Stimulated activated CD8-positive, alpha-beta memory T cell treated with anti-CD3 and anti-CD28 coated beads, Interleukin-12 subunit alpha, Interleukin-12 subunit beta, amount 100 ng/mL, for 1 hour (primary cell): ENCODE measurements around the gene RINT1.
"Not testable (repeated sequence)": the region's sequence is repeated elsewhere in the genome, so short reads cannot be mapped to it uniquely, and the experiment has no call there.

Experiments
- DNase-seq: peaks from one replicate; pipeline ENCODE4 v3.0.0-alpha.2; 2020; ENCODE audit warnings: low read depth

The RINT1 gene

DNA sequence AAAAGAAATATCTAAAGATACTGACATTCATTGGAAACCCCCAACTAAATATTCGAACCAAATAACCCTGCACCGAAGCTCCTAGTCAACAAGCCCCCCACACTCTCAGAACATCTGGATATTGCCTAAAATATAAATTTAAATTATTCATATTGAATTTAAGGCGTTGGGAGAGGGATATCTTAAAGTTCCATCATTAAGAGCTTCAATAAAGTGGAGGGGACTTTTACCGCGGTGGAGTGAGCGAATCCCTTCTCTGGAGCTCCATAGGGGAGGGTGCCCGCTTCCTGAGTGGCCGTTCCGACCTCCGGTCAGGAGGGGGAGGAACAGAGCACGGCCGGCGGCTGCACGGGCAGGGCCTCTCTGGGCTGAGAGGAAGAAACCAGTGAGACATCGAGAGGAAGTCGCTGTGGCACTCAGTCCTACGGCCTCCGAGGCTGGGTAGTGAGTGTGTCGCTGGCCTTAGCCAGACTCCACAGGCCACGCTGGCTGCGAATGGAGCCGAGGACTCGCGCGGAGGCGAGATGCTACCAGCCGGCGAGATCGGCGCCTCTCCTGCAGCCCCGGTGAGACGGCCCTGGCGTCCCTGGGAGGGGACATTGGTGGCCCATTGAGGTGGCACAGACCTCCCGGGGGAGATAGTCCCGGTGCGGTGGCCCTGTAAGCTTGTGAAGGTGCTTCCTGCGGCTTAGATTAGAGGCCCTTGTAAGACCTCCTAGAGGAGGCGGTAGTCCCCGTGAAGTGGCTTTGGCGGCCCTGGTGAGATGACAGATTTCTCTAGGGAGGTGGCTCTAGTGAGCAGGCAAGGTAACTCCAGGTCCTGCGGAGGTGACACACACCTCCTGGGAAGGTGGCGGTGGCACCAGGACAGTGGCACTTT, at the start of gene RINT1:
RINT1 (plus strand) TSS at position 410 of the 880 bp plus-strand sequence; CDS start at position 525, 115 bp downstream.
- peak; percentile 81 for DNase-seq

DNA sequence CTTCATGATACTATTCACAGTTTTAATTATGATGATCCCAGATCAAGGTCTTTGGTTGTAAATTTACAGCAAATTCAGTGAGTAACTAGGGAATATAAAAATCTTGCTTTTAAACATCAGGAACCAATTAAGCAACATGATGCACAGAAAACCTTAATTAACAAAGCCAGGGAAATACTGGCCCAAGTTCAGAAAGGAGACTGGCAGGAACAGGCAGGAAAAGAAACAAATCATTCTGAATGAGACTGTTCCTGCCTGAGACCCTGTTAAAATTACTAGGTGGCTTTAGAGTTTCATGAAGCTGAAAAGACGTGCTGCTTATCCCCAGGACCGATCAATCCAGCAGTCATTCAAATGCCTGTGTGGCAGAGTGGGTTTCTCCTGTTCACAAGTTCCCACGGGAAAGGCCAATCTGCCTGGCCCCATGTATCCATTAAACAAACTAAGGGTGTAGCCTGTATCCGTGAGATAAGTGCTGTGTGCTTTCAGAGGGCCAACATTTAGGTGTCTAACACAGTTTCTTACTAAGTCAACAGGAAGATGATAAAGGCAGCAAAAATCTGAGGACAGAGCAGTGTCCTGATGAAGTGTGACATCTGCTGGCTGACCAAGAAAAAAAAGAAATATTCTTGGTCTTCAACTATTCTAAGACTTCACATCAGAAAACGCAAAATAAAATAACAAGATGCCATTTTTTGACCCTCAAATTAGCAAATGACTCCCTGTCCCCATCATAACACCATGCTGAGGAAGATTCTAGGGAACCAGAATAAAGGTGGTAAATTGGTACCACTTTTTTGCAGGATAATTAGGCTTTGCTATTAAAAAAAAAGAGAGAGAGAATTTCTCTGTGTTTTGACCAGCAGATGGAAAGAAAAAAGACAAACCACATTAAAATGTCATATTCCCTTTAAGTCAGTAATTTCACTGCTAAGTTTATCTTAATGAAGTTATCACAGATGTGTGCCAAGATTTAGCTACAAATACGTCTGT, 44.1 kb upstream of the RINT1 start:
- DNase-seq = no peak

DNA sequence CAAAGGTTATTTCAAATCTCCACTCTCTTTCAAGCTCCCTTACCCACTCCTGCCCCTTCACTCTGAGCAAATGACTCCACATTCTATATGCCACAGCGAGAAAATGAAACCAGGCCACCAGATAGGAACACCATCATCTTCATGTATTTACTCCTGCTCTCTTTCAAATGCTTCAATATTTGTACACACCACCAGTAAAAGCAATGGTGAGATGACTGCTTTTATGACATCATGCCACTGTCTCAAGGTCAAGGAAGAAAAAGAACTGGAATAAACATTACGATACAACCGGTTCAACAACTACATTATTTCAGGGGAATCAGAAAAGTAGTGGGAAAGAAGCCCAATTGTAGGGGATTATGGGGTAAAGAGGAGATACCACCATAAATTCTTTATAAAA, 42.6 kb upstream of the RINT1 start:
- DNase-seq = no peak

DNA sequence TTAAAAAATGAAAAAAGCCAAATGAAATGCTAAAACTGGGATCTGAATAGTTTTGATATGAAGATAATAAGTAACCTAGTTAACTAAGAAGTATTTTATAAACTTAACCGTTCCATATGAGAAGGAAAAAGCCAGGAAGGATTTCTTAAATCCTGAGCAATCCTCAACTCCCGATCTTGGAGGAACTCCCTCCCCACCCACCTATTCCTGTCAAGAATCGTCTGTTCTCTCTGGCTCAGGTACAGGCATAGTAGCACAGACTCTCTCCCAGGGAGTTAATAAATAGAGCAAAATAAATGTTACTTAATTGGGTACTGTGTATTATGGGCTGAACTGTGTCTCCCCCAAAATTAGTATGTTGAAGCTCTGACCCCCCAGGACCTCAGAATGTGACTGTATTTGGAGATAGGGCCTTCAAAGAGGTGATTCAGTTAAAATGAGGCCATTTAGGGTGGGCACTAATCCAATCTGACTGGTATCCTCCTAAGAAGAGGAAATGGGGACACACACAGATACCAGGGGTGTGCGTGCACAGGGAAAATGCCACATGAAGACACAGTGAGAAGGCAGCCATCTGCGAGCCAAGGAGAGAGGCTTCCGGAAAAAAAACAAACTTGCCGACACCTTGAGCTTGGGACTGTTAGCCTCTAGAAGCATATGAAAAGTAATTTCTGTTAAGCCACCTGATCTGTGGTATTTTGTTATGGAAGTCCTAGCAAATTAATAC, 38.6 kb upstream of the RINT1 start:
- no peak for DNase-seq

DNA sequence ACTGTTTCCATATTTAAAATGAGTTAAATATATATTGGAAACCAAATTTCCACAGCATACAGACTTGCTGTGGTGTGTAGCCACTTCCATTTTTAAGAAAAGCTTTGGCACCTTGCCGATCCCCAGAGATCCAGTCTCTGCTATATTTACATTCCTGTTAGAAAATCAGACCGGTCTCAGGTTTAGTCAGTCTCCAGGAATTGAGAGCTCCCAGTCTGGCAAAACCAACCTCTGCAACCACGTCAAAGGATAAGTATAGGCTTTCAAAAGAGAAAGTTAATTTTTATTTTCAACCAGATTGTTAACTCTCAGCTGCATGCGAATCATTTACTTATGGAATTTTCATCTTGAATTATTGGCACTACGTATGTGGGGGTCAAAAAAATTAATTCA, 38.1 kb upstream of the RINT1 start:
- no peak for DNase-seq

DNA sequence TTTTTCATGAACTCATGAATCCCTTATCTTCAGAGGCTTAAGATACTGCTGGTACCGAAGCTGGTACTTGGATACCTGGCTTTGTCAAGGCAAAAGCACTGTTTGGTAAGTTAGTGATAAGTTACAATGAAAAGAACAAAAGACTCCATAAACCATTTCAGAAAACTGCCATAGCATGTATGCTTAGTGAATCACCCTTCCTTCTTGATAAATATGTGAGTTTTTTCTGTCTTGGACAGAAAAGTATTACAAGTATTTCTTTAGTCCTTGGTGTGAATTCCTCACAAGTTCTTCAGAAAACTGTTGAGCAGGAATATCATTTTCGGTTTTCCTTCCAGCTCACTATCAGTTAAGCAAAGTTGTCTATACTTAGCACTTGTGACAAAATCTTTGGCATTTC, 35.5 kb upstream of the RINT1 start:
- DNase-seq = no peak

DNA sequence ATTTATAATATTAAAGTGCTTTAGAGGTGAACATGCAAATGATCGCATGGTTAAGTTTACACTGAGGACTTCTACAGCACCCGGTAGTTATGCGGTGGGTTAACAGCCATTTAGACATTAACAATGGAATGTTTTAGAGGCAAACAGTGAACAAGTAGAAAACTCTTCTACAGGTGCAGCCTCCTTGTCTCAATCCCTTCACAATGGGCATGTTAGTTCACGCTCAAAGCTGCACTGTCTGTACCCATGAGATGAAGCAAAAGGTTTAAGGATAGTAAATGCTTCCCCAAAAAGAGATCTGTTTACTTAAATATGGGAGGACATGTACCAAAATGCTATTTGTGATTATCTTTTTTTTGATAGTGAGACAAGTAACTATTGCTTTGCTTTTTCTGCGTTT, 35.0 kb upstream of the RINT1 start:
- DNase-seq = no peak

DNA sequence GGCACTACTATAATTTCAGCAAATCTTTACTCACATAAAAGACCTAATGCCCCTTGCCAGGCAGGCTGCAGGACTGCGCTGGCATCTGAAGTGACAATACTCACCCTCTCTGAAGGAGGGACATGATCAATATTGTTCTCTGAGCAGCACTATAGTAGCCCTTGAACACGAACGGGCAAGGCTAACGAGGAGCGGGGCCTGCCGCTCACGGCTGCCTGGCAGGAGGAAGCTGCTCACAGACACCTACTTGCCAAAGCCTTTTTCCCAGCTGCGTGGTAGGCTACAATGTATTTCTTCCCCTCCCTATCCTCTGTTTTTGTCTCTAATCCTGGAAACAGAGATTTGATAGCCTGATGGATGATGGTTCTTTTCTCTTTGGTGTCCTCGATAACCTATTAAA, 29.8 kb upstream of the RINT1 start:
- no peak for DNase-seq

DNA sequence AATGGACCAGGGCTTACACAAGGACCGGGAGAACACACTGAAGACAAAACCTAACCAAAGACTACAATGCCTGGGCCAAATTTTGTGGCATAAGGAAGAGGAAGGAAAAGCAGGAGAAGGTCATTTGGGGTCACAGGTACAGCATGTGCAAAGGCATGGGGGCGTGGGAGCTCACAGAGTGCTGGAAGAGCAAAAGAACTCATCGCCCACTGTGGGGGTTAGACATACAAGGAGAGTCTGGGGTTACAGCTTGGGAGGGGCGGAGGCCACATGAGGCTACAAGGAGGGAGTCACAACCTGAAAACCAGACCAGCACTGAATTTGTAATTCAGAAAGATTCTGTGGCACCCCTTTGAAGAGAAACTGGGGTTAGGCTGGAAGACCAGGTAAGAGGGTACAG, 19.6 kb upstream of the RINT1 start:
- DNase-seq = no peak

DNA sequence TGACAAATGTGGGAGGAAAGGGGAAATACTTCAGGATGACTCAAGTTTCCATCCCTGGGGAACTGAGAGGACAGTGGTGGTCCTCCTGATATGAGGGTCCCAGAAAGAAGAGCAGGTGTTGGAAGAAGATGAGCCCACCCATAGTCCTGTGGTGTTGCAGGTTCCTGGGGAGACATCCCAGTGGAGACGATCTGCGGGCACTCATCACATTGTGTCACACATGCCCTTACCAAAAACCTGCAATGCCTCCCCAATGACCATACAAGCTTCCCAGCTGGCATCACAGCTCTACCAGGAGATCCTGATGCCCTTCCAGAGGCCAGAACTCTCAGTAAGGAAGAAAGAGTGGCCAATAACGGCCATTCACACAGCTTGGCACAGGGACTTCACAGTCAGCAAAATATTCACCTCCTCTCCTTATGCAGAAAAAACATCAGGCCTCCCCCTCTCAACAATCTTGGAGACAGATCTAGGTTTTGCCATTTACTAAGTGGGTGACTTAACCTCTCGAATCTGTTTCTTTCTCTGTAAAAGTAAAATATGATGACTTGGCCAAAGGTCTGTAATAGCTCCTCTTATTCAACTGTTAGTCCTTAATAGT, 19.0 kb upstream of the RINT1 start:
- DNase-seq = no peak

DNA sequence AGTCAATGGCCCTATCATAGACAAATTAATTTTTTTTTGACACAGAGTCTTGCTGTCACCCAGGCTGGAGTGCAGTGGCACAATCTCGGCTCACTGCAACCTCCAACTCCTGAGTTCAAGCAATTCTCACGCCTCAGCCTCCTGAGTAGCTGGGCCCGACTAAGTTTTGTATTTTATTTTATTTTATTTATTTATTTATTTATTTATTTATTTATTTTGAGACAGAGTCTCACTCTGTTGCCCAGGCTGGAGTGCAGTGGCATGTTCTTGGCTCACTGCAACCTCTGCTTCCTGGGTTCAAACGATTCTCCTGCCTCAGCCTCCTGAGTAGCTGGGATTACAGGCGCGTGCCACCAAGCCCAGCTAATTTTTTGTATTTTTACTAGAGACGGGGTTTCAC, 16.4 kb upstream of the RINT1 start:
- not testable (repeated sequence) for DNase-seq

DNA sequence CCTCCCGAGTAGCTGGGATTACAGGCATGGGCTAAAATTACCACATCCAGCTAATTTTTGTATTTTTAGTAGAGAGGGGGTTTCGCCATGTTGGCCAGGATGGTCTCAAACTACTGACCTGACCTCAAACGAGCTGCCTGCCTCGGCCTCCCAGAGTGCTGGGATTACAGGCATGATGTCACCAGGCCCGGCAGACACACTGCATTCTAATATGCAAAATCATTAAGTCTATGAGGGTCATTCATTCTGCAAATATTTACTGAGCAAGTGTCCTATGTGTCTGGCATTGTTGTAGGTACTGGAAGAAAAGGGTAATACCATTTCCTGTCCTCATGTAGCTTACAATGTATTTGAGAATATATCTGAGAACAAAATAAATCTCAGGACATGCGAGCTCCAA, 12.6 kb upstream of the RINT1 start:
- DNase-seq = no peak

DNA sequence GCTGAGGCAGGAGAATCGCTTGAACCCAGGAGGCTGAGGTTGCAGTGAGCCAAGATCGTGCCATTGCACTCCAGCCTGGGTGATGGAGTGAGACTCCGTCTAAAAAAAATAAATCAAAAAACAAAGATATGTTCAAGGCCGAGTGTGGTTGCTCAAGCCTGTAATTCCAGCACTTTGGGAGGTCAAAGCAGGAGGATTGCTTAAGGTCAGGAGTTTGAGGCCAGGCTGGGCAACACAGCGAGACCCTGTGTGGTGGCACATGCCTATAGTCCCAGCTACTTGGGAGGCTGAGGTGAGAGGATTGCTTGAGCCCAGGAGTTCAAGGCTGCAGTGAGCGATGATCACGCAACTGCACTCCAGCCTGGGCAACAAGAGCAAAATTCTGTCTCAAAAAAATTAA, 11.4 kb upstream of the RINT1 start:
- not testable (repeated sequence) for DNase-seq

DNA sequence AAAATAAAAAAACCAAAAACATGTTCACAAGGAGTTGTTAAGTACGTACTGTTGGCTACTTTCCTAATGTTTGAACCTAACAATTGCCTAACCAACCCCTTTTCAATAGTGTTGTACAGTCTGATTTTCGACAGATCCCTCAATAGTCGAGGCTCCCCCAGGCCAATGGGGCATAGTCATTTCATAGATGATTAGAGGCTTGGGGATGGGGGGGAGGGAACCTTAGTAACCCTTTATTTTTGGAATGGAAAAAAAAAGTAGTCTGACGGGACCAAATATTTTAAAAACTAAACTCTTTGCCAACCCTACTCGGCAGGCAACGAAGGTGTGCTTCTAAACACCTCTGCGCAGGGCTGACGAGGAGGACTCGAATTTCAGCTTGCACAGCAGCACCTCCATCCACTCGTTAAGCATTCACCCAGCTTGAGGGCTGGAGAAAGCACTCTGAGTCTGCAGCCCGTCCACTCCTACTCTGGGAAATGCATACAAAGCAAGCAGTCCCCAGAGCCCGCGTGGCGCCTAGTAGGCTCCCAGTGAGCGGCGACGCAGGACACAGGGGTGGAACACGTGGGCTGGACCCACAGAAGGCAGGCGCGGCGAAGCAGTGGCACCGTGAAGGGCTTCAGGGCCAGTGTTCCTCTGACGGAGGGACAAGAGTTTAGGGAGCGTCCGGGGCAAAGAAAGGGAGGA, 10.8 kb upstream of the RINT1 start:
- peak; percentile 11 for DNase-seq

DNA sequence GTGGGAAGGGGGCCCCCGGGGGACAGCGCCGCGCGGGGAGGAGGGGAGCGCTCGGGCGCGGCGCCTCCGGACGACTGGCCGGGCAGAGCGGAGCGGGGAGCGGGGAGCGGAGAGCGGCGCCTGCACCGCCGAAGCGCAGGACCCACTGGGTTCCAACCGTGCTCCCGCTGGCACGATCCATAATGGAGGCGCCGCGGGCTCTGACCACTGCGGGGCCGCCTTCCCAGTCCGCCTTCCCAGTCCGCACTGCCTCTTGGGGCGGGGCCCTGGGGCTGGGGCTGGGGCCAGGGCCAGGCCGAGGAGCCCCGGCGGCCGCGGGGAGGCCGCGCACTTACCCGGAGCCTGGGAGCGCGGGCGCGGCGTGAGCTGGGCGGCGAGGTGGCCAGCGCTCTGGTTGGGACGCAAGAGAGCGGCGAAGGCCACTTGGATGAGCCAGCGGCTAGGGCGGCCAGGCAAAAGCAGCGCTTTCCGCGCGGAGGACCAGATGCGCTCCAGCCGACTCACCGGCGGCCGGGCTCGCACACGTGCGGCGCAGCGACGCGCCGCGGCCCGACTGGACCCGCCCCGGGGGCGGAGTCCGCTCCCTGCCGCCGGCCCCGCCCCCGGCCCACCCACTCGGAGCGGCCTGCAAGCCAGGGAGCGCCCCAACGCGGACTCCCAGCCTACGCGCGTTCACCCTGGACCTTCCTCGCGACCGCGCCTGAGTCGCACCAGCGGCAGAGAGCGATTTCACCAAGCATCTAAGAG, 10.1 kb upstream of the RINT1 start, which contains the start of gene PUS7:
PUS7 (minus strand) TSS at position 555 of the 747 bp plus-strand sequence. CDS start 13,759 bp downstream, outside the sequence.
- peak; percentile 46 for DNase-seq

DNA sequence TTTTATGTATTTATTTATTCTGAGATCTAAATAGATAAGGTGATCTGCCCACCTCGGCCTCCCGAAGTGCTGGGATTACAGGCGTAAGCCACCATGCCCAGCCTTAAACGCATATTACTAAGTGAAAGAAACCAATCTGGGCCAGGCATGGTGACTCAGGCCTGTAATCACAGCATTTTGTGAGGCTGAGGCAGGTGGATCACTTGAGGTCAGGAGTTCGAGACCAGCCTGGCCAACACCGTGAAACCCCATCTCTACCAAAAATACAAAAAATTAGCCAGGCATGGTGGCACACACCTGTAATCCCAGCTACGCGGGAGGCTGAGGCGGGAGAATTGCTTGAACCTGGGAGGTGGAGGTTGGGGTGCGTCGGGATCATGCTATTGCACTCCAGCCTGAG, 7.6 kb upstream of the RINT1 start:
- not testable (repeated sequence) for DNase-seq

DNA sequence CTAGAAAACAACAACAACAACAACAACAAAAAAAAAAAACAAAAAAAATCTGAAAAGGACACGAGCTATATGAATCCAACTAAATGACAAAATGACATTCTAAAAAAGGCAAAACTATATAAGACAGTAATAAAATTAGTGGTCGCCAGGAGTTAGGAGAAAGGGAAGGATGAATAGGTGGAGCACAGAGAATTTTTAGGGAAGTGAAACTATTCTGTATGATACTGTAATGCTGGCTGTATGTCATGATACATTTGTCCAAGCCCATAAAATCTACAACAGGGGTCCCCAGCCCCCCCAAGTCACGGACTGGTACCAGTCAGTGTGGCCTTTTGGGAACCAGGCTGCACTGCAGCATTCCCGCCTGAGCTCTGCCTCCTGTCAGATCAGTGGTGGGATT, 7.2 kb upstream of the RINT1 start:
- no peak for DNase-seq

DNA sequence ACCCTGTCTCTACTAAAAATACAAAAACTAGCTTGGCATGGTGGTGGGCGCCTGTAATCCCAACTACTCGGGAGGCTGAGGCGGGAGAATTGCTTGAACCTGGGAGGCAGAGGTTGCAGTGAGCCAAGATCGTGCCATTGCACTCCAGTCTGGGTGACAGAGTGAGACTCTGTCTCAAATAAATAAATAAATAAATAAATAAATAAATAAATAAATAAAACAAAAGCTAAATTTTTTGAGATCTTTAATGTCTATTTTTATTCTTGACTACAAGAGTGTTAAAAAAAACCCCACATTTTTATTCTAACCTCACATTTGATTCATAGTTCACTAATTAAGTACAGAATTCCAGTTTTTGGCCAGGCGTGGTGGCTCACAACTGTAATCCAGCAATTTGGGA, 4.3 kb upstream of the RINT1 start:
- not testable (repeated sequence) for DNase-seq

DNA sequence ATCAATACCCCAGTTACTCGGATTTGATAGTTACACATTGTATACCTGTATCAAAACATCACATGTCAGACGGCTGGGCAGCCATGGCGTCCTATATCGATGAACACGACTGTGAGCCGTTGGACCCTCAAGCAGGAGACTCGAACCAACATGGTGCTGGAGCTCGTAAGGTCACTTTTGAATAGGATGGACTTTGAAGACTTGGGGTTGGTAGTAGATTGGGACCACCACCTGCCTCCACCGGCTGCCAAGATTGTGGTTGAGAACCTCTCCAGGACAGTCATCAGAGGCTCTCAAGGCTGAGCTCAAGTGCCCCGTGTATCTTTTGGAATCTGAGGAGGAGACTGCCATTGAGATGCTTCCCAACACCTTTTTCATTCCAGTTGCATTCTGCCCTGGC, 1.9 kb upstream of the RINT1 start:
- no peak for DNase-seq

DNA sequence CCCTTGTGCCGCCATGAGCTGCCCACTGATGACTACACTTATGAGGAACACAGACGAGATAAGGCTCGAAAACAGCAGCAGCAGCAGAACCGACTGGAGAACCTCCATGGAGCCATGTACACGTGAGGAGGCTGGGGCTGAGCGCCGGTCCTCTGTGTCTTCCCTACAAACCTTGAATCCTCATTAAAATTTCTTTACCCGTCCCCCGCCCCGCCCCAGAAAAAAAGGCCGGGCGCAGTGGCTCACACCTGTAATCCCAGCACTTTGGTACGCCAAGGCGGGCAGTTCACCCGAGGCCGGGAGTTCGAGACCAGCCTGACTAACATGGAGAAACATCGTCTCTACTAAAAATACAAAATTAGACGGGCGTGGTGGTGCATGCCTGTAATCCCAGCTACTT, 1.5 kb upstream of the RINT1 start:
- DNase-seq = no peak
